ENCODE data around the gene C1QL2.

DNA sequence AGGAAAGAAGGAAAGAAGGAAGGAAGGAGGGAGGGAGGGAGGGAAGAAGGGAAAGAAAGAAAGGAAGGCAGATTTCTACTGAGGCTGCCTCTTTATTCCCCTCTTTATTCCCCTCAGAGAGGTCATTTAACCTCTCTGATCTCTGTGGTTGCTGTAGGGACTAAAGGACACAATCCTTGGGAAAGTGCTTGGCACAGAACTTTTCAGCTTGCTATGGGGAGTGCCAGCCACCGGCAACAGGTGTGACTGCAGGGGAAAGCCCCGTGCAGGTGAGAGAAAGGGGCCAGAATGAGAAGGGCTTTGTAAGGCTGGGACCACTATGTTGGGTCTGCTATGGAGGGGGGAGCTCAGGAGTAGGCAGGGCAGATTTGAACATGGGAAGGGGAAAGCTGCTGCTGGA lies 37.3 kb upstream of the C1QL2 start:
- TF ChIP-seq ZBTB7A (IDR thresholded peaks at IDR 0.05; ENCODE audit: low read depth), result no peak
- TF ChIP-seq FOXM1 (IDR thresholded peaks at IDR 0.05; ENCODE audit: borderline replicate concordance, low read depth), result no peak
- no peak for TF ChIP-seq RAD21 (IDR thresholded peaks at IDR 0.05; ENCODE audit: low read depth)
- TF ChIP-seq, protein P1, sequence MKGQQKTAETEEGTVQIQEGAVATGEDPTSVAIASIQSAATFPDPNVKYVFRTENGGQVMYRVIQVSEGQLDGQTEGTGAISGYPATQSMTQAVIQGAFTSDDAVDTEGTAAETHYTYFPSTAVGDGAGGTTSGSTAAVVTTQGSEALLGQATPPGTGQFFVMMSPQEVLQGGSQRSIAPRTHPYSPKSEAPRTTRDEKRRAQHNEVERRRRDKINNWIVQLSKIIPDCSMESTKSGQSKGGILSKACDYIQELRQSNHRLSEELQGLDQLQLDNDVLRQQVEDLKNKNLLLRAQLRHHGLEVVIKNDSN (IDR thresholded peaks at IDR 0.05), result no peak
- TF ChIP-seq EP300 (IDR thresholded peaks at IDR 0.05; ENCODE audit: borderline replicate concordance), result no peak
- no peak for TF ChIP-seq TCF12 (IDR thresholded peaks at IDR 0.05; ENCODE audit: low read depth)
- TF ChIP-seq NFIC (IDR thresholded peaks at IDR 0.05), result no peak
- TF ChIP-seq CEBPB (IDR thresholded peaks at IDR 0.05), result no peak
- no peak for TF ChIP-seq TEAD4 (IDR thresholded peaks at IDR 0.05)
- TF ChIP-seq, protein P2, sequence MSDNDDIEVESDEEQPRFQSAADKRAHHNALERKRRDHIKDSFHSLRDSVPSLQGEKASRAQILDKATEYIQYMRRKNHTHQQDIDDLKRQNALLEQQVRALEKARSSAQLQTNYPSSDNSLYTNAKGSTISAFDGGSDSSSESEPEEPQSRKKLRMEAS (IDR thresholded peaks at IDR 0.05), result no peak
- no peak for TF ChIP-seq REST (IDR thresholded peaks at IDR 0.05; ENCODE audit: low read depth)
- no peak for TF ChIP-seq YY1 (IDR thresholded peaks at IDR 0.05; ENCODE audit: low read depth)

Data from Ishikawa (cell line).